Measurements from ENCODE around the gene GPM6B.

GPM6B gene

DNA sequence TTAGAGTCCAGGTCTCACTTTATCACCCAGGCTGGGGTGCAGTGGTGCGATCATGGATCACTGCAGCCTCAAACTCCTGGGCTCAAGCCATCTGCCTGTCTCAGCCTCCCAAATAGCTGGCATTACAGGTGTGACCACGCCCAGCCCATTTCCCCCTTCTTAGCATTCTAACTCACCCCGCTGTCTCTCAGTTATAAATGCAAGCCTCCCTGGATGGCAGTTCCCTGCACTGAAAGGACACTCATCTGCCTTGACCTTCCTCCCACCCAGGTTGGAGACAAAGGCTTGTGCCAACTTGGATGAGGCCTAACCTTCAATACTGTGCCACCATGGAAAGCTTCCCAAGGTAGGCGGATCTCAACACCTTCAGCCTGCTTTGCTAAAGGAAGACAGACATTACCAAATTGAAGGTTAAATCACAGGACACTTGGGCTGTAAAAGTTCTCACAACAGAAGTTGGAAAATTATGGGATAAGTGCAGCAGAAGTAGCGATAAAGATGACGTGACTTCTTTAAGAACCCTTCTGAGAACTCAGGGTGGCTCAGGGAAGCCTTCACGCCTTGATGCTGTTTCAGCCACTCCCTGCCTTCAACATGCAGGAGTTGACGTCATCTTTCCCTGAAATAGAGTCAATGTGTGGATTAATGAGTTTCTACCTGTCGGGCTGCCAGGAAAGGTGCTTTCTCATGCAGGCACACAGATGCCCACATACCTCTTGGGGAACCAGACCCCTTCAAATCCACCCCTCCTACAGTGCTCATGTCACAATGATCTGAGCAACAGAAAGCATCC, 10.6 kb upstream of the GPM6B start:
- Histone ChIP-seq H3K9me3 (ENCODE audit: severe bottlenecking) (no peaks in the 10 kb centered on the region), H3K36me3 (ENCODE audit: low read depth) (no peaks in the 10 kb centered on the region), H3K27ac (ENCODE audit: poor library complexity, severe bottlenecking) (no peak overlapping the region), H3K4me3 (ENCODE audit: severe bottlenecking) (no peak overlapping the region), H3K4me1 (ENCODE audit: insufficient read depth, poor library complexity, severe bottlenecking) (peaks cover 9% of the 10 kb centered on the region), H3K27me3 (ENCODE audit: insufficient read depth, poor library complexity, severe bottlenecking) (no peaks in the 10 kb centered on the region)
- TF ChIP-seq, protein P1, sequence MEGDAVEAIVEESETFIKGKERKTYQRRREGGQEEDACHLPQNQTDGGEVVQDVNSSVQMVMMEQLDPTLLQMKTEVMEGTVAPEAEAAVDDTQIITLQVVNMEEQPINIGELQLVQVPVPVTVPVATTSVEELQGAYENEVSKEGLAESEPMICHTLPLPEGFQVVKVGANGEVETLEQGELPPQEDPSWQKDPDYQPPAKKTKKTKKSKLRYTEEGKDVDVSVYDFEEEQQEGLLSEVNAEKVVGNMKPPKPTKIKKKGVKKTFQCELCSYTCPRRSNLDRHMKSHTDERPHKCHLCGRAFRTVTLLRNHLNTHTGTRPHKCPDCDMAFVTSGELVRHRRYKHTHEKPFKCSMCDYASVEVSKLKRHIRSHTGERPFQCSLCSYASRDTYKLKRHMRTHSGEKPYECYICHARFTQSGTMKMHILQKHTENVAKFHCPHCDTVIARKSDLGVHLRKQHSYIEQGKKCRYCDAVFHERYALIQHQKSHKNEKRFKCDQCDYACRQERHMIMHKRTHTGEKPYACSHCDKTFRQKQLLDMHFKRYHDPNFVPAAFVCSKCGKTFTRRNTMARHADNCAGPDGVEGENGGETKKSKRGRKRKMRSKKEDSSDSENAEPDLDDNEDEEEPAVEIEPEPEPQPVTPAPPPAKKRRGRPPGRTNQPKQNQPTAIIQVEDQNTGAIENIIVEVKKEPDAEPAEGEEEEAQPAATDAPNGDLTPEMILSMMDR (IDR thresholded peaks at IDR 0.05; ENCODE audit: poor library complexity, severe bottlenecking) = no peak
- ATAC-seq (ENCODE audit: low read depth) (no peak), DNase-seq (ENCODE audit: low spot score) (no peak)

GRCh38 chrX:13826770-13827169, 9.9 kb upstream of the GPM6B start:
- H3K36me3 ChIP-seq (ENCODE audit: low read depth) = no peaks in the 10 kb centered on the region
- H3K4me1 ChIP-seq (ENCODE audit: insufficient read depth, poor library complexity, severe bottlenecking) = peaks cover 9% of the 10 kb centered on the region
- no peak for DNase-seq (ENCODE audit: low spot score)
- TF ChIP-seq, protein P1 (IDR thresholded peaks at IDR 0.05; ENCODE audit: poor library complexity, severe bottlenecking) = no peak
- no peaks in the 10 kb centered on the region for H3K9me3 ChIP-seq (ENCODE audit: severe bottlenecking)
- no peaks in the 10 kb centered on the region for H3K27me3 ChIP-seq (ENCODE audit: insufficient read depth, poor library complexity, severe bottlenecking)
- no peak overlapping the region for H3K27ac ChIP-seq (ENCODE audit: poor library complexity, severe bottlenecking)
- ATAC-seq (ENCODE audit: low read depth) = no peak
- no peak overlapping the region for H3K4me3 ChIP-seq (ENCODE audit: severe bottlenecking)

- ATAC-seq (ENCODE audit: low read depth) (no peak), DNase-seq (ENCODE audit: low spot score) (no peak)
- TF ChIP-seq, protein P1 (IDR thresholded peaks at IDR 0.05; ENCODE audit: poor library complexity, severe bottlenecking) = no peak
- Histone ChIP-seq H3K4me1 (ENCODE audit: insufficient read depth, poor library complexity, severe bottlenecking) (peaks cover 9% of the 10 kb centered on the region), H3K4me3 (ENCODE audit: severe bottlenecking) (no peak overlapping the region), H3K27me3 (ENCODE audit: insufficient read depth, poor library complexity, severe bottlenecking) (no peaks in the 10 kb centered on the region), H3K9me3 (ENCODE audit: severe bottlenecking) (no peaks in the 10 kb centered on the region), H3K27ac (ENCODE audit: poor library complexity, severe bottlenecking) (no peak overlapping the region), H3K36me3 (ENCODE audit: low read depth) (no peaks in the 10 kb centered on the region)
These were observed 8.4 kb upstream of the GPM6B start for GRCh38 chrX:13825178-13825762.

DNA sequence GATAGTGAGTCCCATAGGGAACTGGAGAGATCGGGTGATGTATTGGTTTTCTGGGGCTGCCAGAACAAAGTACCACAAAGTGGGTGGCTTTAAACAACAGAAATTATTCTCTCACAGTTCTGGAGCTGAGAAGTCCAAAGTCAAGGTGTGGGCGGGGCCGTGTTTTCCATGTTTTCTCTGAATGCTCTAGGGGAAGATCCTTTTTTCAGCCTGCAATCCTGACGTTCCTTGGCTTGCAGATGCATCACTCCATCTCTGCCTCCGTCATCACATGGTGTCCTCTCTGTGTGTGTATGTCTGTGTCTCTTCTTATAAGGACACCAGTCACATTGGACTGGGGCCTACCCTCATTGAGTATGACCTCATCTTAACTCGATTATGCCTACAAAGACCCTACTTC, 7.9 kb upstream of the GPM6B start:
- no peak for DNase-seq (ENCODE audit: low spot score)
- H3K36me3 ChIP-seq (ENCODE audit: low read depth) = no peaks in the 10 kb centered on the region
- no peak overlapping the region for H3K4me3 ChIP-seq (ENCODE audit: severe bottlenecking)
- H3K27ac ChIP-seq (ENCODE audit: poor library complexity, severe bottlenecking) = no peak overlapping the region
- TF ChIP-seq, protein P1 (IDR thresholded peaks at IDR 0.05; ENCODE audit: poor library complexity, severe bottlenecking) = no peak
- no peaks in the 10 kb centered on the region for H3K9me3 ChIP-seq (ENCODE audit: severe bottlenecking)
- no peak for ATAC-seq (ENCODE audit: low read depth)
- H3K27me3 ChIP-seq (ENCODE audit: insufficient read depth, poor library complexity, severe bottlenecking) = no peaks in the 10 kb centered on the region
- peaks cover 9% of the 10 kb centered on the region for H3K4me1 ChIP-seq (ENCODE audit: insufficient read depth, poor library complexity, severe bottlenecking)

GRCh38 chrX:13821738-13822137, 4.8 kb upstream of the GPM6B start:
- H3K27me3 ChIP-seq (ENCODE audit: insufficient read depth, poor library complexity, severe bottlenecking) = no peaks in the 10 kb centered on the region
- no peak for ATAC-seq (ENCODE audit: low read depth)
- no peak for DNase-seq (ENCODE audit: low spot score)
- no peaks in the 10 kb centered on the region for H3K9me3 ChIP-seq (ENCODE audit: severe bottlenecking)
- H3K36me3 ChIP-seq (ENCODE audit: low read depth) = no peaks in the 10 kb centered on the region
- H3K4me3 ChIP-seq (ENCODE audit: severe bottlenecking) = no peak overlapping the region
- TF ChIP-seq, protein P1 (IDR thresholded peaks at IDR 0.05; ENCODE audit: poor library complexity, severe bottlenecking) = no peak
- no peak overlapping the region for H3K27ac ChIP-seq (ENCODE audit: poor library complexity, severe bottlenecking)
- H3K4me1 ChIP-seq (ENCODE audit: insufficient read depth, poor library complexity, severe bottlenecking) = no peaks in the 10 kb centered on the region

All from RWPE2 (cell line).